Effector memory CD8-positive, alpha-beta T cell (primary cell): ENCODE results near the gene DMAC1.

Experiments used
- ATAC-seq: fragments of 150-1000 bp; cut with Tn5 transposase; replicated peaks from 2 replicates; pipeline ENCODE4 v1.10.0; 2021; ENCODE audit warnings: mild to moderate bottlenecking, moderate library complexity
- DNase-seq, 3 experiments: peaks; one replicate each; pipeline ENCODE4 v3.0.0; 2021
- H3K27ac Mint-ChIP-seq, 2 donors: one replicate each; pipeline ENCODE4 v1.8.0; 2022; ENCODE audit warnings: mild to moderate bottlenecking in 2 of 2, mixed read lengths in 2 of 2, moderate library complexity in 2 of 2
- H3K27me3 Mint-ChIP-seq, 2 donors: one replicate each; pipeline ENCODE4 v1.8.0; 2022; ENCODE audit warnings: mixed read lengths in 2 of 2
- H3K36me3 Mint-ChIP-seq: one replicate; pipeline ENCODE4 v1.8.0; 2022; ENCODE audit warnings: mild to moderate bottlenecking, moderate library complexity, mixed read lengths; ENCODE audit not compliant: insufficient read depth
- H3K4me1 Mint-ChIP-seq, 2 donors: one replicate each; pipeline ENCODE4 v1.8.0; 2022; ENCODE audit warnings: low read depth in 2 of 2, mixed read lengths in 2 of 2
- H3K4me3 Mint-ChIP-seq, 2 donors: one replicate each; pipeline ENCODE4 v1.8.0; 2022; ENCODE audit warnings: mild to moderate bottlenecking in 2 of 2, mixed read lengths in 2 of 2, moderate library complexity in 2 of 2
- H3K9me3 Mint-ChIP-seq, 2 donors: one replicate each; pipeline ENCODE4 v1.8.0; 2022; ENCODE audit warnings: mixed read lengths in 2 of 2

Gene DMAC1

DNA sequence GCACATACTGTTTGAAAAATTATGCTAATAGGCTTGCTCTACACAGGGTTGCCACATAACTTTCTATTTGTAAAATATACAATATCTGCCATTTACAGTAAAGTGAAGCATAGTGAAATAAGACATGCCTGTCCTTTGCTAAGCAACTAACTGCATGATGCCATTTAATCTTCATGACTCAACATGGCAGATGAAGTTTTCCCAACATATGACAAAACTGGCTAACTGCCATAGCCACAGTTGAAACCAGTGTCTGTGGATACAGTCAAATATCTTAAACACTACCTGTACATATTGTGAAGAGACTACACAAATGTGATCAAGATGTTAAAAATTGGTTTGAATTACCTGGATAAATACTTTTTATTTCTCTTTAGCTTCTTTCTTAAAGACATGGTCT is 3.1 kb upstream of the DMAC1 start:
- no peak for DNase-seq

DNA sequence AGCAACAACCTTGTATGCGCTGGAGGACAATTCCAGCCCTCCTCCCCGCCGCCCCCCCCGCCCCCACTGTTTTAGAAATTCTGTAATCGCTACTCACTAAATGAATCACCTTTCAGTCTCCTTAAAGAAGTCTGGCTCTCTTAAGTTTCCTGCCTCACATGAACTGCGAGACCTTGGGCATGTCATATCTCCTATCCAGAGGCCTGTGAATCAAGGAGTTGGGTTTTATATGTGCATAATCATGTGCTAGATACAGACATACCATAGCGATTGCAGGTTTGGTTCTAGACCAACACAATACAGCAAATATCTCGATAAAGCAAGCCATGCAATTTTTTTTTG is 337 bp upstream of the DMAC1 start:
- no peak for DNase-seq
- Mint-ChIP-seq H3K36me3 (peaks cover 7% of the 10 kb centered on the region), H3K27ac (peak overlapping the region; percentile 93 to 96), H3K4me1 (peaks cover 9 to 12% of the 10 kb centered on the region in 2 donors), H3K9me3 (no peaks in the 10 kb centered on the region), H3K27me3 (no peaks in the 10 kb centered on the region), H3K4me3 (peak overlapping the region; percentile 94 to 96)
- peak; percentile 9 for ATAC-seq

More for the DNA sequence above, 3.1 kb upstream of the DMAC1 start:
- H3K4me3 Mint-ChIP-seq: no peak overlapping the region
- H3K9me3 Mint-ChIP-seq: no peaks in the 10 kb centered on the region
- no peaks in the 10 kb centered on the region for H3K36me3 Mint-ChIP-seq
- ATAC-seq: no peak
- H3K27ac Mint-ChIP-seq: no peak overlapping the region
- peaks cover 0 to 5% of the 10 kb centered on the region in 2 donors for H3K27me3 Mint-ChIP-seq
- H3K4me1 Mint-ChIP-seq: peaks cover 7 to 12% of the 10 kb centered on the region in 2 donors

DNA sequence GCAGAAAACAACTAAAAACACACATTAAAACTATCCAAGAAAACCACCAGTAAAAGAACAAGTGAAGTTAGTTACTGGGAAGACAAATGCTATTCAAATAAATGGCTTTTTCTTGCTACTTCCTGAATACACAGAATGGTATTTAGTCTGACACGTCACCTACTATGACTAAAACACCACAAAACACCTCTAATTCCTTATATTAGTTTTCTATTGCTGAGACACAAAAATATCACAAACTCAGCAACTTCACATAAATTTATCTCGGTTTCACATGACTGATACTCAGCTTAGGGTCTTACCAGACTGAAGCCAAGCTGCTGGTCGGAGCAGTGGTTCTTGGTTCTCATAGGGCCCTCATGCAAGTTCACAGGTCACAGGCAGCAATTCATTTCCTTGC is 5.4 kb downstream of the DMAC1 start:
- no peak for ATAC-seq
- no peak overlapping the region for H3K27ac Mint-ChIP-seq
- no peak overlapping the region for H3K4me3 Mint-ChIP-seq
- H3K4me1 Mint-ChIP-seq: peaks cover 10 to 12% of the 10 kb centered on the region in 2 donors
- H3K9me3 Mint-ChIP-seq: no peaks in the 10 kb centered on the region
- no peaks in the 10 kb centered on the region for H3K27me3 Mint-ChIP-seq
- no peak for DNase-seq
- peaks cover 7% of the 10 kb centered on the region for H3K36me3 Mint-ChIP-seq

DNA sequence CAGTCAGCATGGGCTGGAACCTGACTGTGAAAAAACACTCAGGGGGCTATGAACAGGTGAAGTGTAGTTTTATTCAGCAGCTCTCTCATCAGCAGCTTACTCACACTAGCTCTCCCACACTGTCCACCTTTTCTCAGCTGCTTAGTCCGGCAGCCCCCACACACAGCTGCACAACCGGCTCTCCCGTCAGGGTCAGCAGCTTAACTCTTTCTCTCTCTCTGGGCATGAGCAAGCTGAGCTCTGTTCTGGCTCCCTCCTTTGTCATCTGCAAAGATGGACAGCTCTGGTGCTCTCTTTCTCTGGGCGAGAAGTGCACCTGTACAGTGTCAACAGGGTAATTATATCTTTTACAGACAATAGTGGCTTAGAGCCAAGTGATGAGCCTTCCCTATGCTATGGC is 8.2 kb downstream of the DMAC1 start:
- no peak overlapping the region for H3K27ac Mint-ChIP-seq
- peaks cover 0 to 4% of the 10 kb centered on the region in 2 donors for H3K4me1 Mint-ChIP-seq
- no peak overlapping the region for H3K4me3 Mint-ChIP-seq
- H3K9me3 Mint-ChIP-seq: no peaks in the 10 kb centered on the region
- ATAC-seq (no peak), DNase-seq (no peak)
- H3K36me3 Mint-ChIP-seq: peaks cover 5% of the 10 kb centered on the region
- H3K27me3 Mint-ChIP-seq: no peaks in the 10 kb centered on the region

DNA sequence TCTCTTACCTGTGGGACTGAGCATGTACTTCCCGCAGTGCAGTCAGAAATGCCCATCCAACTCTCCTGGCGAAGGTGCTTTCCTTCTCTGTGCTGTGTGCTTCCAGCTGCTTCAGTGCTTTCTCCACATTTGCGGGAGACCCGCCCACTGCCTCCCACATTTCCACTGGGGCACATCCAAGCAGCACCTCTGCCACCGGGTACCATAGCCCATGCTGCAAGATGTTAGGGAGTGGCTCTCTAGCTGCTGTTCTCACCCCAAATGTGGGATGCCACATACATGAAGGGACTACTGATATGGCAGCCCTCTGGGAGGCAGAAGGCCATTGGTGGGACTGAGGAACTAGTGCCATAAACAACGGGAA is 8.8 kb downstream of the DMAC1 start:
- H3K36me3 Mint-ChIP-seq: no peaks in the 10 kb centered on the region
- no peaks in the 10 kb centered on the region for H3K27me3 Mint-ChIP-seq
- peaks cover 0 to 4% of the 10 kb centered on the region in 2 donors for H3K4me1 Mint-ChIP-seq
- no peak overlapping the region for H3K4me3 Mint-ChIP-seq
- H3K27ac Mint-ChIP-seq: no peak overlapping the region
- ATAC-seq: no peak
- DNase-seq: no peak
- no peaks in the 10 kb centered on the region for H3K9me3 Mint-ChIP-seq

DNA sequence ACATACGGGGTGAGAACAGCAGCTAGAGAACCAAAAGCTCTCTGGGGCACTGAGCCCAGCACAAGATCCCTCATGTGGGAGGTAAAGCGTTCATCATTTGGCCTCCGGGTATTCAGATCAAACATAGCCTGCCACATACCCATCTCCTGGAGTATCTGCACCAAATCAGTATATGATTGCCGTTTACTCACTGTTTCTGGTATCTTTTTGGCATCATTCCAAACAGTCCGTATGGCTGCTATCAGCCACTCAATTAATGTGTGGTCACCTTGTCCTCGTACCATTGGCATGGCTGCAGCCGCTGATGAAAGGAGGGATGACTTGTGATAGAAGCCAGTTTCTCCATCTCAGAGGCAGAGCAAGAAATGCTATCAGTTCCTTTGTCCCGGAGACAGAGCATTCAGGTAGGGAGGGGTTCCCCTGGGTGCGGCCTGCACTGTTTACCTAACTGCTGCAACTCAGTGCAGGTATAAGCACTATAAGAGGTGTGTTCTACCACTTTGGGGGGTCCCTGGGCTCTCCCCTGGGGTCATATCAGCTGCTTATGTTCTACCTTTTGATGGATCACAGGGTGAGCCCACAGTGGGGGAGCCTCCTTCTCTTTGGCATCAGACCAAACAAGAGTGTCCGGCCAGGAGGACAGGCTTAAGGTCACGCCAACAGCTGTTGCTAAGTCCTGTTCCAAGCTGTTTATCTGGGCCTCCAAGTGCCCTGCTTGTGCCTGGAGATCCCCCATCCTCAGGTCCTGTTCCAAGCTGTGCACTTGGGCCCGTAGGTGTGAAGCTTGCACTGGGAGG is 9.4 kb downstream of the DMAC1 start:
- H3K9me3 Mint-ChIP-seq: no peaks in the 10 kb centered on the region
- H3K4me3 Mint-ChIP-seq: no peak overlapping the region
- DNase-seq: no peak
- H3K4me1 Mint-ChIP-seq: peaks cover 0 to 4% of the 10 kb centered on the region in 2 donors
- H3K27me3 Mint-ChIP-seq: no peaks in the 10 kb centered on the region
- no peaks in the 10 kb centered on the region for H3K36me3 Mint-ChIP-seq
- no peak overlapping the region for H3K27ac Mint-ChIP-seq
- no peak for ATAC-seq

DNA sequence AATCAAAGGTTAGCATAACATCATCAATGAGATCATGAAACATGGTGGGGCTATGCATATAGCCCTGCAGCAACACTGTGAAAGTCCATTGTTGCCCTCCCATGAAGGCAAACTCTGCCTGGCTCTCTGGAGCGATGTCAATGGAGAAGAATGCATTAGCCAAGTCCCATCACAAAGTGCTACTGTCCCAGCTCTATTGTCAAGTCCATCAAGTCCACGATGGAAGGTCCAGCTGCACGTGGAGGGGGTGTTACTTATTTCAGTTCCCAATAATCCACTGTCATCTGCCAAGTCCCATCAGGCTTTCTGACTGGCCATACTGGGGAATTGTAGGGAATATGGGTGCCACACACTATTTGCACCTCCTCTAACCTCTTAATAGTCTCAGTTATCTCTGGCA is 10.8 kb downstream of the DMAC1 start:
- no peaks in the 10 kb centered on the region for H3K9me3 Mint-ChIP-seq
- no peak overlapping the region for H3K27ac Mint-ChIP-seq
- no peaks in the 10 kb centered on the region for H3K36me3 Mint-ChIP-seq

DNA sequence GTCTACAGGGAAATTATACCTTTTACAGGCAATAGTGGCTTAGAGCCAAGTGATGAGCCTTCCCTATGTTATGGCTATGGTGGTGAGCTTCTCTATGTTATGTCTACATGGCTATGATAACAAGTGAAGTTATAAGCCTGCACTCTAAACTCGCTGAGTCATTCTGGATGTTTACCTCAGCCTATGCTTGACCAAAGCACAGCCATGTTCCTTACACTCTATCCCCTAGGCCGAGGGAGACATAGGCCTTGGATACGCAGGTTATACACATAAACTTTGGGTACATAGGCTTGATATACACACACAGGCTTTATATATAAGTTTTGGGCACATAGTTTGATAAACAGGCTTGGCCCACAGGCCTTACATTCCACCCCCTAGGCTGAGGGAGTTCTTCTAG is 13.8 kb downstream of the DMAC1 start:
- H3K4me1 Mint-ChIP-seq: no peaks in the 10 kb centered on the region
- DNase-seq: no peak
- ATAC-seq: no peak
- H3K4me3 Mint-ChIP-seq: no peak overlapping the region
- H3K9me3 Mint-ChIP-seq: no peaks in the 10 kb centered on the region
- no peaks in the 10 kb centered on the region for H3K36me3 Mint-ChIP-seq
- H3K27ac Mint-ChIP-seq: no peak overlapping the region
- no peaks in the 10 kb centered on the region for H3K27me3 Mint-ChIP-seq

More for the DNA sequence above, 10.8 kb downstream of the DMAC1 start:
- Mint-ChIP-seq H3K4me3 (no peak overlapping the region), H3K27me3 (no peaks in the 10 kb centered on the region), H3K4me1 (peaks cover 0 to 4% of the 10 kb centered on the region in 2 donors)
- DNase-seq: no peak
- no peak for ATAC-seq

DNA sequence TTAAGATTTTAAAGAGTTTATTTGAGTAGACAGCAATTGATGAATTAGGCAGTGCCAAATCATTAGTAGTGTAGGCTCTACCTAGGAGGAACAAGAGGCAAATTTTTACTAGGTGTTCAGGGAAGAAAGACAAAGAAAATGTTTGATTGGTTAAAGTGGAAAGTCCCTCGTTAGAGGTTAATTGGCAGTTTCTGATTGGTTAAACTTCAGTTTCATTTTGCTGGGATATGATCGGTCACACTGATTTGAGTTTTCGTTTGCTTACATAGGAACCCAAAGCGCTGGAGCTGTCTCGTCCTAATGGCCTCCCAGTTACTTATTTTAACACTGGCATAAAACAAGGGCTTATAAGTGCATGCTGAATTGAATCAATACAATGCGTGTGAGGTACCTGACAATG is 15.1 kb downstream of the DMAC1 start:
- no peaks in the 10 kb centered on the region for H3K36me3 Mint-ChIP-seq
- H3K4me1 Mint-ChIP-seq: no peaks in the 10 kb centered on the region
- ATAC-seq (no peak), DNase-seq (no peak)
- H3K9me3 Mint-ChIP-seq: no peaks in the 10 kb centered on the region
- H3K4me3 Mint-ChIP-seq: no peak overlapping the region
- H3K27ac Mint-ChIP-seq: no peak overlapping the region
- H3K27me3 Mint-ChIP-seq: peaks cover 0 to 10% of the 10 kb centered on the region in 2 donors

DNA sequence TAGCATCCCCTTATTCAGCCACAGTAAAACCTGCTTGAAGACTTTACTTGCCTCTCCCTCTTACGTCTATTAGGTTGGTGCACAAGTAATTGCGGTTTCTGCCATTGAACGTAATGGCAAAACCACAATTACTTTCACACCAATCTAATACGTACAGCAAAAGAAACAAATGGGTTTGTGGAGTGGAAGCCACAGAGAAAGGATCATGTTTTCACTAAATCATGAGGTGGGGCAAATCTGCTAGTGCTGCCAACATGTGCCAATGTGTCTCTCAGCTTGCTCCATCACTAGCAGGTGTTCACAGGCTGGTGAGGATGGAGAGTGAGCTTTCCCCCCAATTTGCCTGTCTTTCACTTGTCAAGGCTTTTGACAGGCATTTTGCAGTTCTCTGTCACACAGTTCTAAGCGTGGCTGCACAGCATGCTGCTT is 15.9 kb downstream of the DMAC1 start:
- H3K27ac Mint-ChIP-seq: no peak overlapping the region
- no peaks in the 10 kb centered on the region for H3K4me1 Mint-ChIP-seq
- no peaks in the 10 kb centered on the region for H3K36me3 Mint-ChIP-seq
- H3K27me3 Mint-ChIP-seq: peaks cover 0 to 10% of the 10 kb centered on the region in 2 donors
- DNase-seq (no peak), ATAC-seq (peak; percentile 71)
- no peaks in the 10 kb centered on the region for H3K9me3 Mint-ChIP-seq
- H3K4me3 Mint-ChIP-seq: no peak overlapping the region

DNA sequence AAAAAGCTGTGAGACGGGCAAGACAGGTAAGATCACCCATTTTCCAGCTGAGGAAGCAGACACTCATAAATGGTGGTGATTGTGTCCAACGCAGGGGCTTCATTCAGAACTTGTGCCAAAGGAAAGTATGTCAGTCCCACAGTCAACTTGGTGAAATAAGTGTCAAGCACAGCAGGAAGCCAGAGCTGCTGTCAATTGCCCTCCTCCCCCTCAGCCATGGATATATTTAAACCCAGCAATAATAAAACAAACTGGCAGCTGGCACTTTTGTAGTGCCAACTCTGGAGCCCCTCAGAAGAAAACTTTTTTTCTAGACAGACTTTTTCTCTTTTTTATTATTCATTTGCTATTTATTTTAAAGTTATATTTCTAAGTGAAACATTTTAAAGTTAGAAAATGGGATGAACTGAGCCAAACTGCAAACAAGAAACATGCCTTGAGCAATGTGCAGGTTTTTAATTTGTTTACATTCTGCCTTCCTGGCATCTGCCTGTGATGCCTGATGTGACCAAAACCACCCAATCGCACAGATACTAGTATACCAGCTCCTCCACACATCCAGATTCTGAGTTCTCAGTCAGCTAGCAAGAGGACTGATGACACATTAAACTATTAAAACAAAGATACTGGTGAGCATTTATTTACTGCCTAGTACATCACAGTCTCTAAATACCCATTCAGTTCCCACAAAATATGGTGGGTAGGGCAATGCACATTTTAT is 17.0 kb downstream of the DMAC1 start:
- no peak overlapping the region for H3K4me3 Mint-ChIP-seq
- DNase-seq (no peak), ATAC-seq (no peak)
- H3K27me3 Mint-ChIP-seq: peaks cover 0 to 10% of the 10 kb centered on the region in 2 donors
- H3K27ac Mint-ChIP-seq: no peak overlapping the region
- no peaks in the 10 kb centered on the region for H3K36me3 Mint-ChIP-seq
- H3K4me1 Mint-ChIP-seq: no peaks in the 10 kb centered on the region
- no peaks in the 10 kb centered on the region for H3K9me3 Mint-ChIP-seq

DNA sequence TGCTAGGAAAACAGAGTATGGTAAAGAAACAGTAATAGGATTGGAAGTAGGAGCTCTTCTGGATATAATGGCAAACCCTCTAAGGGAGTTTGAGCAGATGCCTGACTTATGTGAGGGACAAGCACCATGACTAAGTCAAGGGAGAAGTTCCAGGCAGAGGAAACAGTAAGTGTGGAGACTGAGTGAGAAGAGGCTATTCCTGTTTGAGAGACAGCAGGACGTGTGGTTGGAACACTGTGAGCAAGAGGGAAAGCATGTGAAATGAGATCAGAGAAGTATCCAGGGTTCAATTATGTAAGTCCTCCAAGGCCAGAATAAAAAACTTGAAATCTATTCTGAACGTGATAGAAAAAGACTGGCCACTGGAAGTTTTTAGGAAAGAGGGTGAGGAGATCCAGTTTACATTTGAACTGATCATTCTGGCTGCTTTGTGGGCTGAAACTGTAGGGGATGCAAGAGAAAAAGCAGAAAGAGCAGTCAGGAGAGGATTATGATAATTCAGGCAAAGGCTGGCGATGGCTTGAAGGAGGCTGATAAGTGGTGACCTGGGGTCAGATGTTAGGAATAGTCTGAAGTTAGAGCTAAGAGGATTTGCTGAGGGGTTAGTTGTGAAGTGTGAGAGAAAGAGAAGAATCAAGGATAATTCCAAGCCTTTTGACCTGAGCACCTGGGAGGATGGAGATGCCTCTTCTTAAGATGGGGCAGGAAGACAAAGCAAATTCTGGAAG is 19.2 kb downstream of the DMAC1 start:
- H3K4me3 Mint-ChIP-seq: no peak overlapping the region
- H3K4me1 Mint-ChIP-seq: peaks cover 0 to 4% of the 10 kb centered on the region in 2 donors
- ATAC-seq (no peak), DNase-seq (no peak)
- peaks cover 16 to 25% of the 10 kb centered on the region in 2 donors for H3K27me3 Mint-ChIP-seq
- H3K27ac Mint-ChIP-seq: no peak overlapping the region
- H3K9me3 Mint-ChIP-seq: no peaks in the 10 kb centered on the region
- no peaks in the 10 kb centered on the region for H3K36me3 Mint-ChIP-seq

DNA sequence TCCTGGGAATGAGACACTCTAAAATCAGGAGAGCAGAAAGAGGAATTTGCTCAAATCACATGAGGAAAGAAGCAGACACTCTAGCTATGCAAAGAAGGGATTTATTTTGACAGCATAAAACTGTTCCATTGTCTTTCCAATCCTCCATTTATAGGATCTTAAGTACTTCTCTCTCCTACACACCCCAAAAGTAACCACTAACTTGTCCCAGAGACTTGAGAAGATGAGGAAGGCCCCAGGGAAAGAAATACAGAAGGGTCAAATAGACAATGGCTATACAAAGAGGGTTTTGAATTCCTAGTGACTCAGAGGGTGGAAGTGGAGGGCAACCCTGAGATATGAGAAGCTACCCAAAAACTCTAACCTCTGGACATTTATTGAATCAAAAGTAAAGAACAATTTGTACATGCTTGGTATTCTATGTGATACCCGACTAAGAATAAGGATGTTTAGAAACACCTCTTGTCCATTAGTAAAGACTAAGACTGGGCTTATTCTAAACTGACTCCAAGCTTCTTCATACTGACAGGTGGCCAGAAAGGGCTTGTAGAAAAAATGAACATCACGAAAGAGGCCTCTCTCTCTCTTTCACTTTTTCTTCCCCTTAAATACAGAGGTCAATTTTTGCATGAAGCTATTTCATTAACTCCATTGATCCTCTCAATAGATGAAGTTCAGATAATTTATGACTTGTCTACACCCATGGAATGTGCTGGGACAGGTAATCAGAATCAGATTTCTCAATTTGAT is 20.6 kb downstream of the DMAC1 start:
- H3K27ac Mint-ChIP-seq: no peak overlapping the region
- no peak overlapping the region for H3K4me3 Mint-ChIP-seq
- peaks cover 0 to 4% of the 10 kb centered on the region in 2 donors for H3K4me1 Mint-ChIP-seq
- DNase-seq (no peak), ATAC-seq (no peak)
- peaks cover 16 to 33% of the 10 kb centered on the region in 2 donors for H3K27me3 Mint-ChIP-seq
- H3K9me3 Mint-ChIP-seq: no peaks in the 10 kb centered on the region
- H3K36me3 Mint-ChIP-seq: no peaks in the 10 kb centered on the region
